HL-60 (cell line): ENCODE measurements around the gene LRFN2.

ENCODE experiments used
- DNase-seq, 2 experiments: peaks; one replicate each; pipeline ENCODE4 v3.0.0-alpha.2; 2010 to 2020; ENCODE audit warnings: low read depth in 1 of 2, low spot score in 1 of 2
- H3K27ac ChIP-seq: fragments of 250-450 bp; sonication (Bioruptor Pico); replicated peaks from 2 replicates; pipeline ENCODE4 v1.5.1; 2020; ENCODE audit warnings: mild to moderate bottlenecking, moderate library complexity
- H3K27me3 ChIP-seq: fragments of 250-450 bp; sonication (Bioruptor Pico); 2 replicates; pipeline ENCODE4 v1.5.1; 2021; ENCODE audit warnings: mild to moderate bottlenecking, moderate library complexity; ENCODE audit not compliant: insufficient read depth, poor library complexity, severe bottlenecking
- H3K4me3 ChIP-seq: replicated peaks from 2 replicates; pipeline ENCODE4 v1.5.1; 2011; ENCODE audit warnings: mild to moderate bottlenecking, control low read depth, low read length; ENCODE audit not compliant: insufficient read depth
- CTCF ChIP-seq: IDR thresholded peaks from one replicate; pipeline ENCODE4 v1.5.1; 2011; ENCODE audit warnings: low read length, control low read depth, inconsistent platforms; ENCODE audit not compliant: insufficient read depth
- GABPA ChIP-seq: IDR thresholded peaks from 2 replicates; pipeline ENCODE4 v1.6.1; 2012; ENCODE audit warnings: low read depth
- POLR2AphosphoS5 ChIP-seq: IDR thresholded peaks from 2 replicates; pipeline ENCODE4 v1.6.1; 2012; ENCODE audit warnings: low read depth
- SPI1 ChIP-seq: IDR thresholded peaks from 2 replicates; pipeline ENCODE4 v1.6.1; 2012; ENCODE audit warnings: low read depth, mild to moderate bottlenecking, borderline replicate concordance
- TF ChIP-seq, protein P1 (sequence below): IDR thresholded peaks from 2 replicates; pipeline ENCODE4 v1.6.1; 2012; ENCODE audit warnings: low read depth; ENCODE audit not compliant: insufficient replicate concordance

Gene LRFN2

GRCh38 chr6:40627316-40627715, 40.2 kb upstream of the LRFN2 start:
- no peak for TF ChIP-seq GABPA
- no peak for DNase-seq
- Histone ChIP-seq H3K4me3 (no peak overlapping the region), H3K27ac (no peak overlapping the region), H3K27me3 (peaks cover under 1% of the 10 kb centered on the region)

GRCh38 chr6:40626886-40627285, 39.7 kb upstream of the LRFN2 start:
- Histone ChIP-seq H3K4me3 (no peak overlapping the region), H3K27me3 (no peaks in the 10 kb centered on the region), H3K27ac (no peak overlapping the region)
- no peak for DNase-seq
- no peak for TF ChIP-seq POLR2AphosphoS5
- no peak for TF ChIP-seq SPI1
- TF ChIP-seq, protein P1, sequence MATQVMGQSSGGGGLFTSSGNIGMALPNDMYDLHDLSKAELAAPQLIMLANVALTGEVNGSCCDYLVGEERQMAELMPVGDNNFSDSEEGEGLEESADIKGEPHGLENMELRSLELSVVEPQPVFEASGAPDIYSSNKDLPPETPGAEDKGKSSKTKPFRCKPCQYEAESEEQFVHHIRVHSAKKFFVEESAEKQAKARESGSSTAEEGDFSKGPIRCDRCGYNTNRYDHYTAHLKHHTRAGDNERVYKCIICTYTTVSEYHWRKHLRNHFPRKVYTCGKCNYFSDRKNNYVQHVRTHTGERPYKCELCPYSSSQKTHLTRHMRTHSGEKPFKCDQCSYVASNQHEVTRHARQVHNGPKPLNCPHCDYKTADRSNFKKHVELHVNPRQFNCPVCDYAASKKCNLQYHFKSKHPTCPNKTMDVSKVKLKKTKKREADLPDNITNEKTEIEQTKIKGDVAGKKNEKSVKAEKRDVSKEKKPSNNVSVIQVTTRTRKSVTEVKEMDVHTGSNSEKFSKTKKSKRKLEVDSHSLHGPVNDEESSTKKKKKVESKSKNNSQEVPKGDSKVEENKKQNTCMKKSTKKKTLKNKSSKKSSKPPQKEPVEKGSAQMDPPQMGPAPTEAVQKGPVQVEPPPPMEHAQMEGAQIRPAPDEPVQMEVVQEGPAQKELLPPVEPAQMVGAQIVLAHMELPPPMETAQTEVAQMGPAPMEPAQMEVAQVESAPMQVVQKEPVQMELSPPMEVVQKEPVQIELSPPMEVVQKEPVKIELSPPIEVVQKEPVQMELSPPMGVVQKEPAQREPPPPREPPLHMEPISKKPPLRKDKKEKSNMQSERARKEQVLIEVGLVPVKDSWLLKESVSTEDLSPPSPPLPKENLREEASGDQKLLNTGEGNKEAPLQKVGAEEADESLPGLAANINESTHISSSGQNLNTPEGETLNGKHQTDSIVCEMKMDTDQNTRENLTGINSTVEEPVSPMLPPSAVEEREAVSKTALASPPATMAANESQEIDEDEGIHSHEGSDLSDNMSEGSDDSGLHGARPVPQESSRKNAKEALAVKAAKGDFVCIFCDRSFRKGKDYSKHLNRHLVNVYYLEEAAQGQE = no peak
- no peak for TF ChIP-seq GABPA
- TF ChIP-seq CTCF = no peak

GRCh38 chr6:40623932-40624331, 36.8 kb upstream of the LRFN2 start:
- H3K27me3 ChIP-seq = no peaks in the 10 kb centered on the region
- no peak overlapping the region for H3K27ac ChIP-seq
- TF ChIP-seq SPI1 (no peak), CTCF (no peak), GABPA (no peak), POLR2AphosphoS5 (no peak)
- TF ChIP-seq, protein P1 = no peak
- H3K4me3 ChIP-seq = no peak overlapping the region
- no peak for DNase-seq

- Histone ChIP-seq H3K4me3 (no peak overlapping the region), H3K27me3 (no peaks in the 10 kb centered on the region), H3K27ac (no peak overlapping the region)
- TF ChIP-seq CTCF (no peak), GABPA (no peak)
- no peak for DNase-seq
Observed at GRCh38 chr6:40623178-40623577, 36.0 kb upstream of the LRFN2 start.
